Neural progenitor cell (in vitro differentiated cells): ENCODE measurements around the gene FBXL13. TPM values are rescaled to one million over a fixed set of nuclear protein-coding genes. Genes with fewer than 3 reads are reported as not detected.

Experiments
- DNase-seq: peaks from one replicate; pipeline ENCODE4 v3.0.0-alpha.2; 2016; ENCODE audit warnings: low spot score
- H2AFZ ChIP-seq: fragments of 200-600 bp; sonication (generic); replicated peaks from 2 replicates; pipeline ENCODE4 v1.6.1; 2016; ENCODE audit warnings: antibody characterized with exemption
- H3F3A ChIP-seq: fragments of 200-600 bp; sonication (generic); 2 replicates; pipeline ENCODE4 v1.6.1; 2016; ENCODE audit warnings: antibody characterized with exemption, low read depth
- H3K27ac ChIP-seq: fragments of 200-600 bp; sonication (generic); 2 replicates; pipeline ENCODE4 v1.5.1; 2016; ENCODE audit warnings: mild to moderate bottlenecking
- H3K27me3 ChIP-seq: fragments of 200-600 bp; sonication (generic); 2 replicates; pipeline ENCODE4 v1.6.1; 2016; ENCODE audit warnings: mild to moderate bottlenecking, moderate library complexity
- H3K36me3 ChIP-seq: fragments of 200-600 bp; sonication (generic); 2 replicates; pipeline ENCODE4 v1.5.1; 2016
- H3K4me1 ChIP-seq: fragments of 200-600 bp; sonication (generic); 2 replicates; pipeline ENCODE4 v1.6.1; 2016; ENCODE audit warnings: mixed run types
- H3K4me2 ChIP-seq: fragments of 200-600 bp; sonication (generic); 2 replicates; pipeline ENCODE4 v1.6.1; 2016
- H3K4me3 ChIP-seq: fragments of 200-600 bp; sonication (generic); 2 replicates; pipeline ENCODE4 v1.5.1; 2016
- H3K79me2 ChIP-seq: fragments of 200-600 bp; sonication (generic); 2 replicates; pipeline ENCODE4 v1.6.1; 2016; ENCODE audit warnings: low read depth
- H3K9ac ChIP-seq: fragments of 200-600 bp; sonication (generic); 2 replicates; pipeline ENCODE4 v1.6.1; 2016
- H3K9me3 ChIP-seq: fragments of 200-600 bp; sonication (generic); 2 replicates; pipeline ENCODE4 v1.5.1; 2016; ENCODE audit warnings: low read depth
- H4K20me1 ChIP-seq: fragments of 200-600 bp; sonication (generic); 2 replicates; pipeline ENCODE4 v1.6.1; 2016; ENCODE audit warnings: low read depth
- H3K27ac Mint-ChIP-seq: 3 replicates; pipeline ENCODE4 v1.8.0; 2021; ENCODE audit warnings: mixed read lengths
- H3K27me3 Mint-ChIP-seq: 2 replicates; pipeline ENCODE4 v1.8.0; 2022; ENCODE audit warnings: low read depth, mild to moderate bottlenecking, inconsistent platforms, moderate library complexity, mixed read lengths; ENCODE audit not compliant: insufficient read depth
- H3K36me3 Mint-ChIP-seq: 3 replicates; pipeline ENCODE4 v1.8.0; 2021; ENCODE audit warnings: mixed read lengths
- H3K4me1 Mint-ChIP-seq: 3 replicates; pipeline ENCODE4 v1.8.0; 2021; ENCODE audit warnings: mixed read lengths
- H3K4me3 Mint-ChIP-seq: 3 replicates; pipeline ENCODE4 v1.8.0; 2021; ENCODE audit warnings: mild to moderate bottlenecking, moderate library complexity, mixed read lengths
- H3K9me3 Mint-ChIP-seq: 3 replicates; pipeline ENCODE4 v1.8.0; 2020; ENCODE audit warnings: mixed read lengths
- CTCF ChIP-seq: fragments of 200-600 bp; sonication (generic); IDR thresholded peaks from 2 replicates; pipeline ENCODE4 v1.5.1; 2017; ENCODE audit warnings: antibody characterized with exemption, mild to moderate bottlenecking
- EZH2 ChIP-seq: fragments of 200-600 bp; sonication (generic); IDR thresholded peaks from 2 replicates; pipeline ENCODE4 v1.6.1; 2017; ENCODE audit warnings: antibody characterized with exemption, mild to moderate bottlenecking, moderate library complexity
- EZH2phosphoT487 ChIP-seq: fragments of 200-600 bp; sonication (generic); IDR thresholded peaks from 2 replicates; pipeline ENCODE4 v1.6.1; 2017; ENCODE audit warnings: antibody characterized with exemption
- total RNA-seq: library from RNA; depleted of rRNA; stranded (reverse); fragments of >200 nt; gene quantifications from 2 replicates; pipeline ENCODE4 v1.2.3, GENCODE V29; 2015; ENCODE audit warnings: low replicate concordance

FBXL13 gene
- total RNA-seq, 1 donor from 2014 or later, result 8.2 TPM

GRCh38 chr7:102943423-102944169 is 131.0 kb downstream of the FBXL13 start:
- H3K27ac ChIP-seq, result peak overlapping the region; percentile 17
- no peak for DNase-seq

GRCh38 chr7:102942868-102943267 is 131.7 kb downstream of the FBXL13 start:
- H2AFZ ChIP-seq, result peak overlapping the region; percentile 93
- no peaks in the 10 kb centered on the region for H3K9me3 Mint-ChIP-seq
- no peaks in the 10 kb centered on the region for H3K9me3 ChIP-seq
- H3K36me3 ChIP-seq, result no peaks in the 10 kb centered on the region
- peaks cover 43% of the 10 kb centered on the region for H3K4me1 ChIP-seq
- H3K27ac Mint-ChIP-seq, result no peak overlapping the region
- H3F3A ChIP-seq, result peaks cover 4% of the 10 kb centered on the region
- no peaks in the 10 kb centered on the region for H3K27me3 Mint-ChIP-seq
- no peak for DNase-seq
- H4K20me1 ChIP-seq, result no peaks in the 10 kb centered on the region
- no peak overlapping the region for H3K4me3 Mint-ChIP-seq
- H3K9ac ChIP-seq, result no peak overlapping the region
- peak overlapping the region; percentile 10 for H3K4me2 ChIP-seq
- H3K4me1 Mint-ChIP-seq, result peaks cover 5% of the 10 kb centered on the region
- H3K4me3 ChIP-seq, result no peak overlapping the region
- H3K27ac ChIP-seq, result no peak overlapping the region
- peaks cover 3% of the 10 kb centered on the region for H3K36me3 Mint-ChIP-seq
- no peaks in the 10 kb centered on the region for H3K27me3 ChIP-seq
- H3K79me2 ChIP-seq, result no peaks in the 10 kb centered on the region
- TF ChIP-seq EZH2phosphoT487 (no peak), CTCF (no peak), EZH2 (no peak)

More at GRCh38 chr7:102943423-102944169, 131.0 kb downstream of the FBXL13 start:
- no peaks in the 10 kb centered on the region for H3K9me3 ChIP-seq
- H3K4me1 ChIP-seq, result peaks cover 43% of the 10 kb centered on the region
- H4K20me1 ChIP-seq, result no peaks in the 10 kb centered on the region
- Mint-ChIP-seq H3K36me3 (peaks cover 3% of the 10 kb centered on the region), H3K9me3 (no peaks in the 10 kb centered on the region), H3K27me3 (no peaks in the 10 kb centered on the region), H3K4me3 (no peak overlapping the region), H3K27ac (no peak overlapping the region), H3K4me1 (peaks cover 5% of the 10 kb centered on the region)
- no peaks in the 10 kb centered on the region for H3K79me2 ChIP-seq
- no peaks in the 10 kb centered on the region for H3K27me3 ChIP-seq
- H3K4me2 ChIP-seq, result peak overlapping the region; percentile 10
- no peak overlapping the region for H3K9ac ChIP-seq
- H3K36me3 ChIP-seq, result no peaks in the 10 kb centered on the region
- H3F3A ChIP-seq, result peaks cover 4% of the 10 kb centered on the region
- H2AFZ ChIP-seq, result peak overlapping the region; percentile 83
- TF ChIP-seq EZH2 (no peak), EZH2phosphoT487 (no peak), CTCF (no peak)
- no peak overlapping the region for H3K4me3 ChIP-seq

GRCh38 chr7:102942181-102942866 is 132.3 kb downstream of the FBXL13 start:
- no peak for TF ChIP-seq CTCF
- H3K27ac ChIP-seq, result peak overlapping the region; percentile 43
- H3K4me3 Mint-ChIP-seq, result no peak overlapping the region
- peaks cover 3% of the 10 kb centered on the region for H3K36me3 Mint-ChIP-seq
- H3K27me3 Mint-ChIP-seq, result no peaks in the 10 kb centered on the region
- H3K27me3 ChIP-seq, result no peaks in the 10 kb centered on the region
- H3K9me3 ChIP-seq, result no peaks in the 10 kb centered on the region
- peaks cover 4% of the 10 kb centered on the region for H3F3A ChIP-seq
- no peaks in the 10 kb centered on the region for H3K9me3 Mint-ChIP-seq
- H3K4me1 ChIP-seq, result peaks cover 43% of the 10 kb centered on the region
- no peak for DNase-seq
- H3K27ac Mint-ChIP-seq, result no peak overlapping the region
- H3K4me1 Mint-ChIP-seq, result peaks cover 5% of the 10 kb centered on the region
- H2AFZ ChIP-seq, result peak overlapping the region; percentile 93
- no peak overlapping the region for H3K4me3 ChIP-seq
- H3K4me2 ChIP-seq, result peak overlapping the region; percentile 31
- no peaks in the 10 kb centered on the region for H3K36me3 ChIP-seq
- no peaks in the 10 kb centered on the region for H4K20me1 ChIP-seq
- no peaks in the 10 kb centered on the region for H3K79me2 ChIP-seq
- no peak overlapping the region for H3K9ac ChIP-seq
